Measurements from ENCODE around the gene LRMDA.

- TF ChIP-seq CTCF (IDR thresholded peaks at IDR 0.05) (no peak), EZH2 (IDR thresholded peaks at IDR 0.05) (no peak)
Observed at GRCh38 chr10:76549171-76549570, 1117.7 kb downstream of the LRMDA start.

All from neural progenitor cell (in vitro differentiated cells).